CD4-positive, alpha-beta memory T cell (primary cell): Measurements from ENCODE around the gene INO80C. TPM values are rescaled to one million over a fixed set of nuclear protein-coding genes. Genes with fewer than 3 reads are reported as not detected.

Experiments used
- CTCF ChIA-PET: fragments of 350-600 bp; sonication (Branson Sonifier 250); formaldehyde crosslinking; loops from one replicate; lab custom pipeline; 2021; ENCODE audit warnings: inconsistent platforms; ENCODE audit not compliant: partially characterized antibody; lab: Charles Lee
- POLR2A ChIA-PET: fragments of 350-600 bp; sonication (Branson Sonifier 250); formaldehyde crosslinking; loops from one replicate; lab custom pipeline; 2021; ENCODE audit not compliant: partially characterized antibody; lab: Charles Lee
- DNase-seq, 5 donors: peaks; one replicate each; pipeline versions ENCODE4 v3.0.0 to v3.0.0-alpha.2; 2020 to 2022; ENCODE audit warnings: mixed read lengths in 1 of 5
- H3K27ac ChIP-seq: one replicate; pipeline ENCODE4 v1.7.0; 2013; ENCODE audit warnings: low read depth, low read length
- H3K27me3 ChIP-seq: 2 replicates; pipeline ENCODE4 v1.7.0; 2013; ENCODE audit warnings: mild to moderate bottlenecking, low read length, moderate library complexity; ENCODE audit not compliant: insufficient read depth
- H3K36me3 ChIP-seq: 2 replicates; pipeline ENCODE4 v1.7.0; 2013; ENCODE audit warnings: mild to moderate bottlenecking, low read length, moderate library complexity; ENCODE audit not compliant: insufficient read depth
- H3K4me1 ChIP-seq: 2 replicates; pipeline ENCODE4 v1.7.0; 2013; ENCODE audit warnings: mild to moderate bottlenecking, low read length, moderate library complexity; ENCODE audit not compliant: insufficient read depth
- H3K4me3 ChIP-seq, 2 donors: one replicate each; pipeline ENCODE4 v1.7.0; 2013; ENCODE audit warnings: low read length in 2 of 2, mild to moderate bottlenecking in 1 of 2
- H3K9me3 ChIP-seq, 2 donors: one replicate each; pipeline ENCODE4 v1.7.0; 2013; ENCODE audit warnings: low read length in 2 of 2, control low read depth in 1 of 2; ENCODE audit not compliant: control insufficient read depth in 1 of 2
- H3K27ac Mint-ChIP-seq, 7 donors: one replicate each; pipeline ENCODE4 v1.8.0; 2020 to 2021; ENCODE audit warnings: mixed read lengths in 7 of 7, mild to moderate bottlenecking in 6 of 7, inconsistent platforms in 3 of 7, moderate library complexity in 3 of 7
- H3K27me3 Mint-ChIP-seq, 2 donors: one replicate each; pipeline ENCODE4 v1.8.0; 2020 to 2021; ENCODE audit warnings: mixed read lengths in 2 of 2
- H3K36me3 Mint-ChIP-seq, 2 donors: one replicate each; pipeline ENCODE4 v1.8.0; 2020 to 2021; ENCODE audit warnings: mixed read lengths in 2 of 2, inconsistent platforms in 1 of 2, mild to moderate bottlenecking in 1 of 2
- H3K4me1 Mint-ChIP-seq, 4 donors: one replicate each; pipeline ENCODE4 v1.8.0; 2020 to 2021; ENCODE audit warnings: mixed read lengths in 4 of 4, mild to moderate bottlenecking in 1 of 4
- H3K4me3 Mint-ChIP-seq, 8 donors: one replicate each; pipeline ENCODE4 v1.8.0; 2020 to 2021; ENCODE audit warnings: mixed read lengths in 8 of 8, mild to moderate bottlenecking in 7 of 8, moderate library complexity in 6 of 8, inconsistent platforms in 3 of 8
- H3K9me3 Mint-ChIP-seq, 8 donors: one replicate each; pipeline ENCODE4 v1.8.0; 2020 to 2021; ENCODE audit warnings: mixed read lengths in 8 of 8, mild to moderate bottlenecking in 5 of 8, inconsistent platforms in 3 of 8, moderate library complexity in 1 of 8
- intact Hi-C: fragments of 100-400 bp; cut with micrococcal nuclease; formaldehyde crosslinking; loops from one replicate; pipeline ENCODE4 v1.15.1; 2023
- polyA plus RNA-seq, 2 donors: library from polyadenylated mRNA; unstranded; fragments of 300-500 nt; fragmentation: Illumina TruSeq; gene quantifications; one replicate each; pipeline ENCODE4 v1.2.3, GENCODE V29; 2021
- total RNA-seq, 2 experiments: library from RNA; stranded (reverse); gene quantifications; one replicate each; pipeline ENCODE4 v1.2.3, GENCODE V29; 2021

INO80C gene
- total and polyA plus RNA-seq, 4 experiments from 2014 or later = 18.9 to 30.3 (median 28.1) TPM

GRCh38 chr18:35477974-35478373, 19.8 kb downstream of the INO80C start:
- Mint-ChIP-seq H3K4me1 (peaks cover 0 to 11% (median under 1%) of the 10 kb centered on the region in 4 donors), H3K9me3 (no peaks in the 10 kb centered on the region), H3K4me3 (no peak overlapping the region), H3K27ac (no peak overlapping the region), H3K36me3 (peaks cover 26 to 35% of the 10 kb centered on the region in 2 donors), H3K27me3 (no peaks in the 10 kb centered on the region)
- Histone ChIP-seq H3K4me3 (no peak overlapping the region), H3K9me3 (no peaks in the 10 kb centered on the region), H3K4me1 (no peaks in the 10 kb centered on the region), H3K27me3 (no peaks in the 10 kb centered on the region), H3K27ac (no peak overlapping the region), H3K36me3 (no peaks in the 10 kb centered on the region)
- DNase-seq = no peak
- CTCF ChIA-PET = no interaction called here
- POLR2A ChIA-PET = no interaction called here
- intact Hi-C loops = no loop called here

GRCh38 chr18:35477497-35477896, 20.3 kb downstream of the INO80C start:
- H3K9me3 Mint-ChIP-seq = peaks cover 0 to 1% (median 0%) of the 10 kb centered on the region in 8 donors
- POLR2A ChIA-PET = no interaction called here
- Histone ChIP-seq H3K4me3 (no peak overlapping the region), H3K9me3 (no peaks in the 10 kb centered on the region), H3K4me1 (no peaks in the 10 kb centered on the region), H3K27ac (no peak overlapping the region), H3K27me3 (no peaks in the 10 kb centered on the region), H3K36me3 (no peaks in the 10 kb centered on the region)
- no peak overlapping the region for H3K27ac Mint-ChIP-seq
- no peak for DNase-seq
- H3K36me3 Mint-ChIP-seq = peaks cover 31 to 40% of the 10 kb centered on the region in 2 donors
- H3K4me1 Mint-ChIP-seq = peaks cover 0 to 8% (median under 1%) of the 10 kb centered on the region in 4 donors
- intact Hi-C loops = no loop called here
- H3K27me3 Mint-ChIP-seq = no peaks in the 10 kb centered on the region
- no peak overlapping the region for H3K4me3 Mint-ChIP-seq
- CTCF ChIA-PET = no interaction called here

GRCh38 chr18:35474884-35475283, 22.9 kb downstream of the INO80C start:
- DNase-seq = no peak
- ChIA-PET CTCF (no interaction called here), POLR2A (no interaction called here)
- intact Hi-C loops = no loop called here
- Histone ChIP-seq H3K36me3 (no peaks in the 10 kb centered on the region), H3K27ac (no peak overlapping the region), H3K4me1 (no peaks in the 10 kb centered on the region), H3K4me3 (no peak overlapping the region), H3K9me3 (no peaks in the 10 kb centered on the region), H3K27me3 (no peaks in the 10 kb centered on the region)
- Mint-ChIP-seq H3K27me3 (no peaks in the 10 kb centered on the region), H3K4me1 (peaks cover 0 to 5% (median 0%) of the 10 kb centered on the region in 4 donors), H3K9me3 (peaks cover 0 to 4% (median 0%) of the 10 kb centered on the region in 8 donors), H3K27ac (no peak overlapping the region), H3K4me3 (no peak overlapping the region), H3K36me3 (peaks cover 38 to 48% of the 10 kb centered on the region in 2 donors)

GRCh38 chr18:35473562-35473961, 24.2 kb downstream of the INO80C start:
- no peaks in the 10 kb centered on the region for H3K36me3 ChIP-seq
- H3K36me3 Mint-ChIP-seq = peaks cover 50 to 61% of the 10 kb centered on the region in 2 donors
- POLR2A ChIA-PET = no interaction called here
- DNase-seq = no peak
- H3K4me1 Mint-ChIP-seq = peaks cover 0 to 4% (median 0%) of the 10 kb centered on the region in 4 donors
- H3K9me3 Mint-ChIP-seq = peaks cover 0 to 4% (median 0%) of the 10 kb centered on the region in 8 donors
- no peaks in the 10 kb centered on the region for H3K27me3 Mint-ChIP-seq
- no peaks in the 10 kb centered on the region for H3K27me3 ChIP-seq
- H3K4me3 Mint-ChIP-seq = peak overlapping the region in 1 of 8 donors; percentile 1
- CTCF ChIA-PET = interaction anchor here (1.1 kb wide), 1 partner anchor 87 kb away, joined by 3 read pairs; no protein-coding TSS in a partner anchor
- no peak overlapping the region for H3K27ac ChIP-seq
- H3K4me1 ChIP-seq = no peaks in the 10 kb centered on the region
- H3K4me3 ChIP-seq = no peak overlapping the region
- H3K9me3 ChIP-seq = no peaks in the 10 kb centered on the region
- intact Hi-C loops = no loop called here
- no peak overlapping the region for H3K27ac Mint-ChIP-seq

- Histone ChIP-seq H3K27ac (no peak overlapping the region), H3K27me3 (no peaks in the 10 kb centered on the region), H3K36me3 (no peaks in the 10 kb centered on the region), H3K4me1 (no peaks in the 10 kb centered on the region), H3K9me3 (no peaks in the 10 kb centered on the region), H3K4me3 (no peak overlapping the region)
- POLR2A ChIA-PET = no interaction called here
- CTCF ChIA-PET = no interaction called here
- no peak overlapping the region for H3K4me3 Mint-ChIP-seq
- H3K27me3 Mint-ChIP-seq = no peaks in the 10 kb centered on the region
- peaks cover 0 to 3% (median 0%) of the 10 kb centered on the region in 4 donors for H3K4me1 Mint-ChIP-seq
- intact Hi-C loops = no loop called here
- peaks cover 0 to 4% (median 0%) of the 10 kb centered on the region in 8 donors for H3K9me3 Mint-ChIP-seq
- H3K36me3 Mint-ChIP-seq = peaks cover 51 to 65% of the 10 kb centered on the region in 2 donors
- H3K27ac Mint-ChIP-seq = no peak overlapping the region
- DNase-seq = no peak
Observed at GRCh38 chr18:35470435-35470834, 27.3 kb downstream of the INO80C start.

GRCh38 chr18:35469725-35470124, 28.0 kb downstream of the INO80C start:
- ChIA-PET POLR2A (no interaction called here), CTCF (no interaction called here)
- no peaks in the 10 kb centered on the region for H3K4me1 ChIP-seq
- no peaks in the 10 kb centered on the region for H3K9me3 ChIP-seq
- no peaks in the 10 kb centered on the region for H3K27me3 ChIP-seq
- Mint-ChIP-seq H3K4me3 (no peak overlapping the region), H3K36me3 (peaks cover 47 to 58% of the 10 kb centered on the region in 2 donors), H3K27ac (no peak overlapping the region), H3K4me1 (peaks cover 0 to 3% (median 0%) of the 10 kb centered on the region in 4 donors), H3K9me3 (peaks cover 0 to 4% (median 0%) of the 10 kb centered on the region in 8 donors), H3K27me3 (no peaks in the 10 kb centered on the region)
- intact Hi-C loops = no loop called here
- H3K27ac ChIP-seq = no peak overlapping the region
- H3K36me3 ChIP-seq = no peaks in the 10 kb centered on the region
- no peak for DNase-seq
- H3K4me3 ChIP-seq = no peak overlapping the region

- no peaks in the 10 kb centered on the region for H3K4me1 ChIP-seq
- POLR2A ChIA-PET = no interaction called here
- intact Hi-C loops = no loop called here
Observed at GRCh38 chr18:35468711-35469110, 29.0 kb downstream of the INO80C start.

More at GRCh38 chr18:35468711-35469110, 29.0 kb downstream of the INO80C start:
- no peak for DNase-seq
- H3K9me3 Mint-ChIP-seq = peaks cover 0 to 4% (median 0%) of the 10 kb centered on the region in 8 donors
- H3K4me1 Mint-ChIP-seq = peaks cover 0 to 1% (median 0%) of the 10 kb centered on the region in 4 donors
- H3K27ac Mint-ChIP-seq = peak overlapping the region in 1 of 7 donors; percentile 30
- Histone ChIP-seq H3K27ac (no peak overlapping the region), H3K4me3 (no peak overlapping the region), H3K9me3 (no peaks in the 10 kb centered on the region), H3K36me3 (no peaks in the 10 kb centered on the region), H3K27me3 (no peaks in the 10 kb centered on the region)
- no peak overlapping the region for H3K4me3 Mint-ChIP-seq
- CTCF ChIA-PET = no interaction called here
- H3K36me3 Mint-ChIP-seq = peaks cover 44 to 54% of the 10 kb centered on the region in 2 donors
- H3K27me3 Mint-ChIP-seq = no peaks in the 10 kb centered on the region
